MM.1S (cell line): ENCODE results near the gene TMPRSS6.

Experiments used
- CTCF ChIP-seq: fragments of 300-600 bp; sonication (generic); IDR thresholded peaks from 2 replicates; pipeline ENCODE4 v1.5.1; 2016; ENCODE audit warnings: antibody characterized with exemption, low read length, mixed read lengths
- EZH2 ChIP-seq: fragments of 300-600 bp; sonication (generic); optimal IDR thresholded peaks from 2 replicates; pipeline ENCODE3; 2017; ENCODE audit warnings: low read depth, mild to moderate bottlenecking, antibody characterized with exemption, low read length, mixed read lengths

GRCh38 chr22:37058917-37059701 is 50.4 kb downstream of the TMPRSS6 start:
- TF ChIP-seq CTCF = no peak
- no peak for TF ChIP-seq EZH2
